ENCODE data around the gene FOXA1.

FOXA1 gene

GRCh38 chr14:37602605-37603453 lies 7.8 kb upstream of the FOXA1 start:
- H3K4me3 ChIP-seq (ENCODE audit: low read length): no peak overlapping the region
- H3K36me3 ChIP-seq (replicated peaks; ENCODE audit: insufficient read depth, low read length): no peaks in the 10 kb centered on the region
- no peaks in the 10 kb centered on the region for H3K27me3 ChIP-seq (replicated peaks; ENCODE audit: insufficient read depth, low read length)
- H3K4me2 ChIP-seq (ENCODE audit: low read depth, low read length): no peak overlapping the region
- H3K4me1 ChIP-seq (ENCODE audit: low read length): no peaks in the 10 kb centered on the region
- H3K9ac ChIP-seq (ENCODE audit: low read length): no peak overlapping the region
- DNase-seq: no peak
- H3K9me3 ChIP-seq (replicated peaks; ENCODE audit: insufficient read depth, low read length): no peaks in the 10 kb centered on the region
- no peak overlapping the region for H2AFZ ChIP-seq (ENCODE audit: low read length)
- no peaks in the 10 kb centered on the region for H3F3A ChIP-seq (ENCODE audit: insufficient read depth, low read length)
- no peaks in the 10 kb centered on the region for H3K9me2 ChIP-seq (replicated peaks; ENCODE audit: insufficient read depth, low read length)
- no peaks in the 10 kb centered on the region for H3K79me2 ChIP-seq (ENCODE audit: low read length)
- H4K20me1 ChIP-seq (ENCODE audit: insufficient read depth, low read length): no peaks in the 10 kb centered on the region
- TF ChIP-seq EZH2 (optimal IDR thresholded peaks at IDR 0.05; ENCODE audit: low read depth, low read length): no peak
- TF ChIP-seq CTCF (IDR thresholded peaks at IDR 0.05; ENCODE audit: low read length): no peak
- no peak for TF ChIP-seq EZH2phosphoT487 (IDR thresholded peaks at IDR 0.05; ENCODE audit: low read length)
- no peak overlapping the region for H3K27ac ChIP-seq (ENCODE audit: low read length)

DNA sequence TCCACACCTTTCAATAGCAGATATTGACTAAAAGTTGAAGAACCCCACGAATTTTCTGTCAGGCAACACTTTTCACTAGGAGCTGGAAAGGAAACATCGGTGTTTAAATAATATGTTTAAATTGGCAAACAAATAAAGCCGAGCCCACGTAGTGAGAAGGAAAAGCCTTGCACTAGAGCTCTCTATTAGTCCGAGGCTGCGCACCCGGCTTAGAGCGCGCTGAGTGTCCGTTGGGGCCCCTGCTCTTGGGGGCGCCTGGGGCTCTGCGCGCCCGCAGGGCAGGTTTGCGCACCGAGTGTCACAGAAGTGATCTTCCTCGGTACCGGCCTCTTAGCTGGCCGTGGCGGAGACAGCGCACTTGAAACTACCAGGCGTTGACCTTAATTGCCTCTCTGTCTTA lies 6.8 kb upstream of the FOXA1 start:
- Histone ChIP-seq H3K9me2 (replicated peaks; ENCODE audit: insufficient read depth, low read length) (no peaks in the 10 kb centered on the region), H3K27ac (ENCODE audit: low read length) (no peak overlapping the region), H3K4me2 (ENCODE audit: low read depth, low read length) (no peak overlapping the region), H3K9ac (ENCODE audit: low read length) (no peak overlapping the region), H3K79me2 (ENCODE audit: low read length) (no peaks in the 10 kb centered on the region), H3K9me3 (replicated peaks; ENCODE audit: insufficient read depth, low read length) (no peaks in the 10 kb centered on the region), H4K20me1 (ENCODE audit: insufficient read depth, low read length) (no peaks in the 10 kb centered on the region), H3F3A (ENCODE audit: insufficient read depth, low read length) (no peaks in the 10 kb centered on the region), H2AFZ (ENCODE audit: low read length) (no peak overlapping the region), H3K36me3 (replicated peaks; ENCODE audit: insufficient read depth, low read length) (no peaks in the 10 kb centered on the region), H3K4me1 (ENCODE audit: low read length) (no peaks in the 10 kb centered on the region), H3K27me3 (replicated peaks; ENCODE audit: insufficient read depth, low read length) (no peaks in the 10 kb centered on the region), H3K4me3 (ENCODE audit: low read length) (no peak overlapping the region)
- DNase-seq: no peak
- TF ChIP-seq EZH2phosphoT487 (IDR thresholded peaks at IDR 0.05; ENCODE audit: low read length) (no peak), CTCF (IDR thresholded peaks at IDR 0.05; ENCODE audit: low read length) (no peak), EZH2 (optimal IDR thresholded peaks at IDR 0.05; ENCODE audit: low read depth, low read length) (no peak)

DNA sequence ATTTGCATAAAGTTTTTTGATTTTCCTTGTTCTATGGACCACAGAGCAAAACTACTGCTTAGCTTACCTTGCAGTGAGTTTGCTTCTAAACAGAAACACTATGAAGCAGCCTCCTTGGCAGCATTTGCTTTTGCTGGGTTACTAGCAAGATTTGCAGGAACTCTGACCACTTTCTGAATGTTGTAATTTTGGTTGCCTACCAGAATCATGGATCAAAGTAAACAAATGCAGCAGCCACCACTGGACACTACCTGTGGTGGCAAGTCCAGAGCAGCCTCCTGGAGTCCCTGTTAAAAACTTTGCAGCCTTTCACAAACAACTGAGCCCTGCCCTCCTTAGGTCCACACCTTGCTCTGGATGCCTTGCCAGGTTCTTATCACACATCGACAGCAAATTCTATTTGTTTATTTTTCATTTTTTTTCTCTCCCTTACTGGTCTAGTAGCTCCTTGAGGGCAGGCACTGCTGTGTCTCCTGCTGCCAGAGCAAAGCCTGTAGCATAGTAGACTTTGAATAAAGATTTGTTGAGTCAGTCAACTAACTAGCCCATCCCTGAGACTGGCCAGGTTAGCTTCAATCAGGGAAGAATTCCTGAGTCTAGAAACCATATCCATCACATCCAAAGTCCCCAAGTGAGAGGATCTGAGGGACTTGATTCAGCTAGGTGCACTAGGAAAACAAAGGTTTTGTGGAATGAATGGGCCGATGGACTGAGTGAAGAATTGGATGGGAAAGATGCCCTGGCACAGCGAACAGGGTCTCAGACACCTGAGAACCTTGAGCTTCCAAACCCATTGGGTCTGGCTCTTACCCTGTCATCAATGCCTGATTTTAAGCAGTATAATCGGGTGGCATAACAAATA lies 6.1 kb upstream of the FOXA1 start:
- no peak for DNase-seq
- TF ChIP-seq CTCF (IDR thresholded peaks at IDR 0.05; ENCODE audit: low read length): no peak
- no peak for TF ChIP-seq EZH2 (optimal IDR thresholded peaks at IDR 0.05; ENCODE audit: low read depth, low read length)
- no peak for TF ChIP-seq EZH2phosphoT487 (IDR thresholded peaks at IDR 0.05; ENCODE audit: low read length)
- no peak overlapping the region for H3K4me3 ChIP-seq (ENCODE audit: low read length)
- no peak overlapping the region for H3K9ac ChIP-seq (ENCODE audit: low read length)
- H3K27ac ChIP-seq (ENCODE audit: low read length): no peak overlapping the region
- H4K20me1 ChIP-seq (ENCODE audit: insufficient read depth, low read length): no peaks in the 10 kb centered on the region
- no peaks in the 10 kb centered on the region for H3K9me2 ChIP-seq (replicated peaks; ENCODE audit: insufficient read depth, low read length)
- no peaks in the 10 kb centered on the region for H3K27me3 ChIP-seq (replicated peaks; ENCODE audit: insufficient read depth, low read length)
- H3K4me1 ChIP-seq (ENCODE audit: low read length): no peaks in the 10 kb centered on the region
- no peak overlapping the region for H2AFZ ChIP-seq (ENCODE audit: low read length)
- no peaks in the 10 kb centered on the region for H3K36me3 ChIP-seq (replicated peaks; ENCODE audit: insufficient read depth, low read length)
- no peaks in the 10 kb centered on the region for H3K79me2 ChIP-seq (ENCODE audit: low read length)
- no peak overlapping the region for H3K4me2 ChIP-seq (ENCODE audit: low read depth, low read length)
- H3K9me3 ChIP-seq (replicated peaks; ENCODE audit: insufficient read depth, low read length): no peaks in the 10 kb centered on the region
- H3F3A ChIP-seq (ENCODE audit: insufficient read depth, low read length): no peaks in the 10 kb centered on the region

Measured in MM.1S (cell line).